ENCODE data around the gene ABHD8.

DNA sequence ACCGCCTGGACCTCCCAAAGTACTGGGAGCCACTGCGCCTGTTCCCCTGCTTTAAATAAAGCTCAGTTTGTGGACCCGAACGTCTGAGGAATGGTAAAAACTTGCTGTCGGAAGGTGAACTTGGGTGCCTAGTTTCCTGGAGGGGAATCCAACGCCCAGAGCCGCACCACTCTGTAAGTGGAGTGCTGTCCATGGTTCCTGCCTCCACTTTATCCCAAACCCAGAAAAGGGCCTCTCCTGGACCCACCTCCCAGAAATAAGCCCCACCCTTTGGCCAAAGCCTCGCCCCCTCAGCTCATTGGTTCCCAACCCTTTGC lies 29.1 kb upstream of the ABHD8 start:
- TF ChIP-seq EZH2 (IDR thresholded peaks at IDR 0.05) (no peak), POLR2AphosphoS5 (IDR thresholded peaks at IDR 0.05; ENCODE audit: borderline replicate concordance, low read depth, low read length) (no peak), FOXP2 (optimal IDR thresholded peaks at IDR 0.05; ENCODE audit: control extremely low read depth, extremely low read length, insufficient read depth) (no peak)

Data from SK-N-MC (cell line).